Muscle layer of duodenum (tissue), 2 donors: ENCODE results near the gene USF2.

Source experiments
- H3K27ac ChIP-seq: one replicate; pipeline ENCODE4 v1.7.0; 2013; ENCODE audit warnings: mild to moderate bottlenecking, low read length
- H3K27me3 ChIP-seq: one replicate; pipeline ENCODE4 v1.7.0; 2013; ENCODE audit warnings: low read depth, mild to moderate bottlenecking, control low read depth, low read length
- H3K36me3 ChIP-seq, 2 donors: one replicate each; pipeline ENCODE4 v1.7.0; 2013; ENCODE audit warnings: low read length in 2 of 2, control low read depth in 1 of 2, mild to moderate bottlenecking in 1 of 2; ENCODE audit not compliant: insufficient read depth in 2 of 2, control insufficient read depth in 1 of 2
- H3K4me1 ChIP-seq, 2 donors: one replicate each; pipeline ENCODE4 v1.7.0; 2013; ENCODE audit warnings: low read length in 2 of 2, mild to moderate bottlenecking in 2 of 2, control low read depth in 1 of 2, moderate library complexity in 1 of 2; ENCODE audit not compliant: insufficient read depth in 2 of 2, control insufficient read depth in 1 of 2
- H3K4me3 ChIP-seq, 2 donors: one replicate each; pipeline ENCODE4 v1.7.0; 2013; ENCODE audit warnings: low read length in 2 of 2, low read depth in 1 of 2, mild to moderate bottlenecking in 1 of 2
- H3K9me3 ChIP-seq, 2 donors: one replicate each; pipeline ENCODE4 v1.7.0; 2013; ENCODE audit warnings: low read length in 2 of 2, control low read depth in 1 of 2, mild to moderate bottlenecking in 1 of 2; ENCODE audit not compliant: control insufficient read depth in 1 of 2
- donor health status: healthy.

USF2 gene

DNA sequence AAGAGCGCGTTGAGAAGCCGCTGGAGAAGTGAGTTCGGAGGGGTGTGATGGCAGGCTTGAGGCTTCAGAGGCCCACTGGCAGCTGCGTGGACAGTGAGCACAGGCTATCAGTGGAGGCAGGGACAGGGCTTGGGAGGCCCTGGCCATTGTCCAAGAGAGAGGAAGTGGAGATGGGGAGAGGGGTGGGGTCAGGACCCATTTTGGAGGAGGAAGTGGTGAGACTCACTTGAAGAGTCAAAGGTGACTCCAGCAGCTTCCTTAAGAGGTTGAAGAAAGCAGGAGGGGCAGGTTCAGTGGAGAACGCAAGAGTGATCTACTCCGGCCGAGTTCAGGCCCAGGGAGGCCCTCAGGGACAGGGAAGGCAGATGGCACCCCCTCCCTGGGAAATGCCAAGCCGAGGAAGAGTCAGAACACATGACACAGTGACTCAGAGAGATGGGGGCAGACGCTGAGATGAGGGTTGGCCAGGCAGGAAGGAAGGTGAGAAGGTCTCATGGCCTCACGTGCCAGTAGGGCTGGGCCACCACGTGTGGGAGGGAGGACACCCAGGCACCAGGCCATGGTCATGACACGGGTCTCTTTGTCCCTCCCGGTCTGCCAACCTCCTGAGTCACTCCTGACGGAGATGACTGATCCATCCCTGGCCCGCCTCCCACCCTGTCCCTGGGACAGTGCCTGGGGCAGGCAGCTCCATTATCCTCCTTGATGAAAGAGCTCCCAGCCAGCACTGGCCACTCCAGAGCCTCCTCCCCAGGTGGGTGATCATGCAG is 50.1 kb downstream of the USF2 start:
- H3K4me3 ChIP-seq, result no peak overlapping the region
- H3K27ac ChIP-seq, result no peak overlapping the region
- H3K27me3 ChIP-seq, result no peaks in the 10 kb centered on the region
- H3K4me1 ChIP-seq, result no peaks in the 10 kb centered on the region
- peaks cover 0 to 5% of the 10 kb centered on the region in 2 donors for H3K9me3 ChIP-seq
- H3K36me3 ChIP-seq, result no peaks in the 10 kb centered on the region

DNA sequence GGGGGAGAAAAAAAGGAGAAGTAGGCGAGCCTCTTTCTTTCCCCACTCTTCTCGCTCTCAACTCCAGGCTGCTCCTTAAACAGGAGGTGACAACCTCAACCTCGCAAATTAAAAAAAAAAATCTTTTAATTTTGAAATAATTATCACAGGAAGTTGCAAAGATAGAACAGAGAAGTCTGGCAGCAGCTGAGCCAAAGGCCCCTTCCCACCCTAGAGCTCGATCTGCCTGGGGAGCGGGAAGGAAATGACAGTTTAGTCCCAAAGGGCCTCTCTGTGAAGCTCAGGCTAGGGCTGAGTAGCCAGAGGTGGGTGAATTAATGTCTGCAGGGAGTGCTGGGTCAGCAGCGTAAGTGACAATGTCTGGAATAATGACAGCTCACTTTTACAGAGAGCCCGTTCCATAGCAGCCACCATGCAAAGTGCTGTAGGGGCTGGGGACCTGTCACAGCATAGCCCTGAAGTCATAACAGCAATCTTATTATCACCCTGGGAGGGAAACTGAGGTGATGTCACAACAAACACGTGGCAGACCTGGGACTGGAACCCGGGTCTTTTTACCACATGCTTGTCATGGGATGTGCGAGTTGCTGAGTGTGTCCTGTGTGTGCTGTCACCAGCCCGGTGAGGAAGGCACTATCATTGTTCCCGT is 51.4 kb downstream of the USF2 start:
- H3K4me1 ChIP-seq, result no peaks in the 10 kb centered on the region
- no peaks in the 10 kb centered on the region for H3K27me3 ChIP-seq
- H3K36me3 ChIP-seq, result no peaks in the 10 kb centered on the region
- H3K27ac ChIP-seq, result no peak overlapping the region
- H3K9me3 ChIP-seq, result peaks cover 0 to 5% of the 10 kb centered on the region in 2 donors
- H3K4me3 ChIP-seq, result no peak overlapping the region

DNA sequence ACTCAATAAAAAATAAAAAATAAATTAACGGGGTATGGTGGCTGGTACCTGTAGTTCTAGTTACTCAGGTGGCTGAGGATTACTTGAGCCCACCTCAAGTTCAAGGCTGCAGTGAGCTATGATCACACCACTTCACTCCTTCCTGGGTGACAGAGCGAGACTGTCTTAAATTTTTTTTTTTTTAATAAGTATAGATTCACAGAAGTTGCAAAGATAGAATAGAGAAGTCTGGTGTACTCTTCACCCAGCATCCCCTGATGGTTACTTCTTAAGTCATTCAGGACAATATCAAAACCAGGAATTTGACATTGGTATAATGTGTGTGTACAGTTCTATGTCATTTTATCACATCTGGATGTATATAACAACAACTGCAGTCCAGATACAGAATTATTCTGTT is 52.5 kb downstream of the USF2 start:
- no peaks in the 10 kb centered on the region for H3K27me3 ChIP-seq
- no peak overlapping the region for H3K4me3 ChIP-seq
- no peak overlapping the region for H3K27ac ChIP-seq
- no peaks in the 10 kb centered on the region for H3K4me1 ChIP-seq
- peaks cover 0 to 5% of the 10 kb centered on the region in 2 donors for H3K9me3 ChIP-seq
- H3K36me3 ChIP-seq, result no peaks in the 10 kb centered on the region

DNA sequence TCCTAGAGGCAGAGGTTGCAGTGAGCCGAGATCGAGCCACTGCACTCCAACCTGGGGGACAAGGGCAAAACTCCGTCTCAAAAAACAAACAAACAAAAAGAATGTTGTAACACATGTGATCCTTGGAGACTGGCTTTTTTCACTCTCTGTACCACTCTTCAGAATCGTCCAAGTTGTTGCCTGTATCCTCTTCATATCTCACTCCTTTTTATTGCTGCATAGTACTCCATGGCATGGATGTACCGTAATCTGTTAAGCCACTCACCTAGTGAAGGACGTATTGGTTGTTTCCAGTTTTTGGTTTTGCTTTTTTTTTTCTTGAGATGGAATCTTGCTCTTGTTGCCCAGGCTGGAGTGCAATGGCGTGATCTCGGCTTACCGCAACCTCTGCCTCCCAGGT is 53.3 kb downstream of the USF2 start:
- Histone ChIP-seq H3K27ac (no peak overlapping the region), H3K4me1 (no peaks in the 10 kb centered on the region), H3K27me3 (no peaks in the 10 kb centered on the region), H3K36me3 (no peaks in the 10 kb centered on the region), H3K9me3 (peaks cover 0 to 5% of the 10 kb centered on the region in 2 donors), H3K4me3 (no peak overlapping the region)

DNA sequence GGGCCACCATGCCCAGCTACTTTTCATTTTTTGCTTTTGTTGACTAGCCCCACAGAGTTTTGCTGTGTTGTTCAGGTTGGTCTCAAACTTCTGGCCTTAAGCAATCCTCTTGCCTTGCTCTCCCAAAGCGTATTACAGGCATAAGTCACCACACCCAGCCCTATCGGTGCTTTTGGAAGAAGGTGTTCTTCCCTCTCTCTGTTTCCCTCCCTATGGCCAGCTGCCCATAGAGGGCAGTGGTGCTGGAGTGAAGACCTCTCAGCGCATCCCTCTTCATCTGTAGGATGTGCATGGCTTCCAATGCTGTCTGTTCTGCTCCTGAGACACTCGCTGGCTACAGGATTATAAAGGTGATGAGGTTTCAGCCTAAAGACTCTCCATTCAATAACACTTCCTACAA is 58.9 kb downstream of the USF2 start:
- Histone ChIP-seq H3K36me3 (no peaks in the 10 kb centered on the region), H3K27me3 (no peaks in the 10 kb centered on the region), H3K9me3 (no peaks in the 10 kb centered on the region), H3K4me3 (no peak overlapping the region), H3K4me1 (no peaks in the 10 kb centered on the region), H3K27ac (no peak overlapping the region)

DNA sequence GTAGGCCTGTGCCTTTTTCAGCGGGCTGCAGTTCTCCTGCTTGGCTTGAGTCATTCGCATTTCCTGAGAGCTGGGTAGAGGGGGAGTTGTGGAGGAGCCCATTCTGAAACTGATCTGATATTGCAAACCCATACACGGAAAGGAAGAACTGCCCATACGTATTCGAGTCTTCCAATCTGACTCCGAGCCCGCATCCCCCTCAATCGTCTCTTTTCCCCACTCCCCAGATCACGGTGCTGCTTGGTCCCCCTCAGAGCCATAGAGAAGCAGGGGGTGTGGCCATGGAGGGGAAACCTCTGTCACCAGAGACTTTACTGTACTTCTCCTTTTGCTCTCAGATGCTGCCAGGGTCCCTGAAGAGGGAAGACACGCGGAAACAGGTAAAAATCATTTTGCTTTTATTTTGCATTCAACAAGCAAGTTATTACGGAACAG is 60.1 kb downstream of the USF2 start, which contains the start of gene CD22:
CD22 (plus strand) TSS at position 337 of the 435 bp plus-strand sequence. CDS start 2,854 bp downstream, outside the sequence.
- H3K9me3 ChIP-seq, result no peaks in the 10 kb centered on the region
- no peaks in the 10 kb centered on the region for H3K27me3 ChIP-seq
- H3K4me1 ChIP-seq, result no peaks in the 10 kb centered on the region
- no peak within 1 kb of the TSS for H3K4me3 ChIP-seq
- no peaks in the 10 kb centered on the region for H3K36me3 ChIP-seq
- no peak within 1 kb of the TSS for H3K27ac ChIP-seq

DNA sequence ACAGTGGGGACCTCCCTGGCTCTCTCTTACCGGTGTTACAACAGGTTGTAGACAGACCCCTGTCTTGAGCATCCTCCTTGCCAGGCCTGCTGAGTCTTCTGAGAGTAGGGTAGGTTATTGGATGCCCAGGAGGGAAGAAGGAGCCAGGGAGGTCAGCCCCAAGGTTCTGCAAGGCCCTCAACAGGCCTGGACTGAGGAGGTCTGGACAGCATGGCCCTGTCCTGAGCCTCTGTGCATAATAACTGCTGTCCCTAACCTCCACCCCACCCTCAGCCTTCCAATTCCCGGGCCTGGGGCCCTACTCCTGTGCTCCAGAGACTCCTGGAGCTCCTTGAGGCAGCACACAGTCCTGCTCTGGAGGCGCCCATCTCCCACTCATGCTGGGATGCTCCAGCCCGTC is 60.6 kb downstream of the USF2 start:
- H3K4me1 ChIP-seq, result no peaks in the 10 kb centered on the region
- H3K27ac ChIP-seq, result no peak overlapping the region
- no peaks in the 10 kb centered on the region for H3K27me3 ChIP-seq
- no peaks in the 10 kb centered on the region for H3K9me3 ChIP-seq
- no peak overlapping the region for H3K4me3 ChIP-seq
- no peaks in the 10 kb centered on the region for H3K36me3 ChIP-seq
